ENCODE measurements around the gene CDH13.

The CDH13 gene

DNA sequence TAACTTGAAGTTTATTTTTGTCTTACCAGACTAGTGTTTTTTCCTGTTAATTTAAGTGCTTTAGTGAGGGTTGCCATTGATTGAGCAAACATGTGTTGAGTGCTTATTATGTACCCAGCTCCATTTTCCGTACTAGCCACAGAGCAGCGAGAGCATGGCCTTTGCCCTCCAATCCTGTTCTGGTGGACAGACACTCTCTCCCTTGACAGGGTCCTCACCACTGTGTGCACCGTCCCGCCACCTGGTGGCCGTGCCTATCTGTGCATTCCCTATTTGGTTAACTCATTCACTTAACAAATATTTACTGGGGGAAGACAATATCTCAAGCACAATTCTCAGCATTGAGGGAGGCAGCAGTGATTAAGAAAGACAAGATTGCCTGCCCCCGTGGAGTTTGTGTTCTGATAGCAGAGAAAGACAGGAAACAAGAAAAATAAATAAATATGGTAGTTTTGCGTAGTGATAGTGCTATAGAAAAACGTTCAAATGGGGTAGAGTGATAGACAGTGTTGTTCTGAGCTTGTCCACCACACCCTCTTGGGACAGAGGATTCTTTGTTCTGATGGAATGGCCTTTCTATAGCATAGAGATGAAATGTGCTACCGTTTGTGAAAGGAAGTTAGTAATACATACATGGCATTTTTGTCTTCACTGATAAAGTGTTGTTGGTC, 13.0 kb downstream of the CDH13 start:
- CTCF ChIA-PET = interaction anchor here (0.6 to 4.6 kb wide), 34 partner anchors 9 to 717 kb away, joined by 3 to 55 read pairs (median 4); partner anchors contain the start of gene CDH13
- TF ChIP-seq, protein P1, sequence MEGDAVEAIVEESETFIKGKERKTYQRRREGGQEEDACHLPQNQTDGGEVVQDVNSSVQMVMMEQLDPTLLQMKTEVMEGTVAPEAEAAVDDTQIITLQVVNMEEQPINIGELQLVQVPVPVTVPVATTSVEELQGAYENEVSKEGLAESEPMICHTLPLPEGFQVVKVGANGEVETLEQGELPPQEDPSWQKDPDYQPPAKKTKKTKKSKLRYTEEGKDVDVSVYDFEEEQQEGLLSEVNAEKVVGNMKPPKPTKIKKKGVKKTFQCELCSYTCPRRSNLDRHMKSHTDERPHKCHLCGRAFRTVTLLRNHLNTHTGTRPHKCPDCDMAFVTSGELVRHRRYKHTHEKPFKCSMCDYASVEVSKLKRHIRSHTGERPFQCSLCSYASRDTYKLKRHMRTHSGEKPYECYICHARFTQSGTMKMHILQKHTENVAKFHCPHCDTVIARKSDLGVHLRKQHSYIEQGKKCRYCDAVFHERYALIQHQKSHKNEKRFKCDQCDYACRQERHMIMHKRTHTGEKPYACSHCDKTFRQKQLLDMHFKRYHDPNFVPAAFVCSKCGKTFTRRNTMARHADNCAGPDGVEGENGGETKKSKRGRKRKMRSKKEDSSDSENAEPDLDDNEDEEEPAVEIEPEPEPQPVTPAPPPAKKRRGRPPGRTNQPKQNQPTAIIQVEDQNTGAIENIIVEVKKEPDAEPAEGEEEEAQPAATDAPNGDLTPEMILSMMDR (tag by site-specific recombination; IDR thresholded peaks at IDR 0.05) = peak; percentile 39; the same call in 1 of the 2 replicates
- no peak for TF ChIP-seq ZFP41 (tag by site-specific recombination; IDR thresholded peaks at IDR 0.05; ENCODE audit: borderline replicate concordance)
- no peak overlapping the region for H3K27ac ChIP-seq (ENCODE audit: extremely low read depth, low read depth, low read length)
- H3K4me3 ChIP-seq (ENCODE audit: low read depth, low read length) = no peak overlapping the region
- H3K4me1 ChIP-seq (ENCODE audit: control insufficient read depth, insufficient read depth, low read length) = no peaks in the 10 kb centered on the region
- no peaks in the 10 kb centered on the region for H3K9me3 ChIP-seq (ENCODE audit: control insufficient read depth, insufficient read depth, low read depth, low read length)
- no peaks in the 10 kb centered on the region for H3K36me3 ChIP-seq (ENCODE audit: control insufficient read depth in 2 of 2, insufficient read depth in 1 of 2, low read length in 2 of 2)
- POLR2A ChIA-PET = no interaction called here

DNA sequence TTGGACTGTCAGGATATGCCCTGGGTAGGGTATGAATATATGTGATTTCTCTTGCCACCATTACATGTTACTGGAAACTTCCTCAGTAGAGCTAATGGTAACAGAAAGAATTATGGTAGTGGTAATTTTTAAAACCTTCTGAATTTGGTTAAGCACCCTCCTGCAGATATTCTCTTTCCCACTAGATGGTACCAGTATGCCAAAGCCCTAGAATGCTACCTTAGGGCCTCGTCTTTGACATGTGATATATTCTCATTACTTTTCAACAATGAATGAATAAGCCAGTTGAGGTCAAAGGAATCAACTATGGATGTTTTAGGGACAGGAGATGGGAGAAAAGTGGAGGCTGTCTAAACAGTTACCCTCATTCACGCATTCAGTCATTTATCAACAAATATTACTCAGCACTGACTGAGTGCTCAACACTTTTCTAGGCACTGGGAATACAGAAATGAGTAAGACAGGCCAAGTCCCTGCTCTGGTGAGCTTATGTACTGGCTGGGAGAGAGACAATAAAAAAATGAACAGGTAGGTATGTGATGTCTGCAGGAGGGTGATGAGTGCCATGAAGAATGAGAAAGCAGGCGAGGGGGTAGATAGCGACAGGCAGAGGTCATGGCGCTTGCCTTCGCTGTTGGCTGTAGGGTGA, 14.7 kb downstream of the CDH13 start:
- no peak overlapping the region for H3K27ac ChIP-seq (ENCODE audit: extremely low read depth, low read depth, low read length)
- H3K4me1 ChIP-seq (ENCODE audit: control insufficient read depth, insufficient read depth, low read length) = no peaks in the 10 kb centered on the region
- H3K36me3 ChIP-seq (ENCODE audit: control insufficient read depth in 2 of 2, insufficient read depth in 1 of 2, low read length in 2 of 2) = no peaks in the 10 kb centered on the region
- TF ChIP-seq, protein P2, sequence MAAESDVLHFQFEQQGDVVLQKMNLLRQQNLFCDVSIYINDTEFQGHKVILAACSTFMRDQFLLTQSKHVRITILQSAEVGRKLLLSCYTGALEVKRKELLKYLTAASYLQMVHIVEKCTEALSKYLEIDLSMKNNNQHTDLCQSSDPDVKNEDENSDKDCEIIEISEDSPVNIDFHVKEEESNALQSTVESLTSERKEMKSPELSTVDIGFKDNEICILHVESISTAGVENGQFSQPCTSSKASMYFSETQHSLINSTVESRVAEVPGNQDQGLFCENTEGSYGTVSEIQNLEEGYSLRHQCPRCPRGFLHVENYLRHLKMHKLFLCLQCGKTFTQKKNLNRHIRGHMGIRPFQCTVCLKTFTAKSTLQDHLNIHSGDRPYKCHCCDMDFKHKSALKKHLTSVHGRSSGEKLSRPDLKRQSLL (tag by site-specific recombination; IDR thresholded peaks at IDR 0.05) = no peak
- no peak for TF ChIP-seq RBAK (tag by site-specific recombination; IDR thresholded peaks at IDR 0.05)
- TF ChIP-seq, protein P3, sequence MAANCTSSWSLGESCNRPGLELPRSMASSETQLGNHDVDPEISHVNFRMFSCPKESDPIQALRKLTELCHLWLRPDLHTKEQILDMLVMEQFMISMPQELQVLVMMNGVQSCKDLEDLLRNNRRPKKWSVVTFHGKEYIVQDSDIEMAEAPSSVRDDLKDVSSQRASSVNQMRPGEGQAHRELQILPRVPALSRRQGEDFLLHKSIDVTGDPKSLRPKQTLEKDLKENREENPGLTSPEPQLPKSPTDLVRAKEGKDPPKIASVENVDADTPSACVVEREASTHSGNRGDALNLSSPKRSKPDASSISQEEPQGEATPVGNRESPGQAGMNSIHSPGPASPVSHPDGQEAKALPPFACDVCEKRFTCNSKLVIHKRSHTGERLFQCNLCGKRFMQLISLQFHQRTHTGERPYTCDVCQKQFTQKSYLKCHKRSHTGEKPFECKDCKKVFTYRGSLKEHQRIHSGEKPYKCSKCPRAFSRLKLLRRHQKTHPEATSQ (tag by site-specific recombination; IDR thresholded peaks at IDR 0.05) = no peak
- TF ChIP-seq ZNF629 (tag by site-specific recombination; IDR thresholded peaks at IDR 0.05) = no peak
- TF ChIP-seq MZF1 (tag by site-specific recombination; IDR thresholded peaks at IDR 0.05; ENCODE audit: borderline replicate concordance) = no peak
- ChIA-PET CTCF (interaction anchor here (0.6 to 4.6 kb wide), 15 partner anchors 11 to 568 kb away, joined by 3 to 55 read pairs (median 5); partner anchors contain the start of gene CDH13), POLR2A (interaction anchor here (0.7 kb wide), 1 partner anchor 318 kb away, joined by 5 read pairs; no protein-coding TSS in a partner anchor)
- H3K9me3 ChIP-seq (ENCODE audit: control insufficient read depth, insufficient read depth, low read depth, low read length) = no peaks in the 10 kb centered on the region
- H3K4me3 ChIP-seq (ENCODE audit: low read depth, low read length) = no peak overlapping the region

DNA sequence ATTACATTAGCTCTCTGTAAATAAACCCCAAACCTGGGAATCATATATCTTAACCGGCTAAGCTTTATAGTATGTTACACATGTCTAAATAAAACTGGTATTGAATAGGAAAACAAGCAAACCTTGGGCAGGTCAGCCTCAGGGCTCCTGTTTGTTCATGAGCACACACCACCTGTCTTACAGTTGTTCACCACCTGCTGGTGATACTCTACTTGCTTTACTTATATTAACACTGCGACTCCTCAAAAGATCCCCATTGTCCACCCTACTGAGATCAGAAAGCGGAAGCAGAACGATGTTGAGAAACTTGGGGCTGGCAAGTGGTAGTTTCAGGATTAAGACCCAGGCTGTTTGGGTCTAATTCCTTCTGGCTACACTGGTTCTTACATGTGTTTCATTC, 16.4 kb downstream of the CDH13 start:
- Histone ChIP-seq H3K4me3 (ENCODE audit: low read depth, low read length) (no peak overlapping the region), H3K9me3 (ENCODE audit: control insufficient read depth, insufficient read depth, low read depth, low read length) (no peaks in the 10 kb centered on the region), H3K4me1 (ENCODE audit: control insufficient read depth, insufficient read depth, low read length) (no peaks in the 10 kb centered on the region), H3K27ac (ENCODE audit: extremely low read depth, low read depth, low read length) (no peak overlapping the region), H3K36me3 (ENCODE audit: control insufficient read depth in 2 of 2, insufficient read depth in 1 of 2, low read length in 2 of 2) (no peaks in the 10 kb centered on the region)
- ChIA-PET CTCF (interaction anchor here (0.7 to 4.6 kb wide), 2 partner anchors 10 to 575 kb away, joined by 3 to 55 read pairs; no protein-coding TSS in a partner anchor), POLR2A (no interaction called here)
- TF ChIP-seq, protein P4, sequence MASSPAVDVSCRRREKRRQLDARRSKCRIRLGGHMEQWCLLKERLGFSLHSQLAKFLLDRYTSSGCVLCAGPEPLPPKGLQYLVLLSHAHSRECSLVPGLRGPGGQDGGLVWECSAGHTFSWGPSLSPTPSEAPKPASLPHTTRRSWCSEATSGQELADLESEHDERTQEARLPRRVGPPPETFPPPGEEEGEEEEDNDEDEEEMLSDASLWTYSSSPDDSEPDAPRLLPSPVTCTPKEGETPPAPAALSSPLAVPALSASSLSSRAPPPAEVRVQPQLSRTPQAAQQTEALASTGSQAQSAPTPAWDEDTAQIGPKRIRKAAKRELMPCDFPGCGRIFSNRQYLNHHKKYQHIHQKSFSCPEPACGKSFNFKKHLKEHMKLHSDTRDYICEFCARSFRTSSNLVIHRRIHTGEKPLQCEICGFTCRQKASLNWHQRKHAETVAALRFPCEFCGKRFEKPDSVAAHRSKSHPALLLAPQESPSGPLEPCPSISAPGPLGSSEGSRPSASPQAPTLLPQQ (tag by site-specific recombination; IDR thresholded peaks at IDR 0.05) = no peak
- TF ChIP-seq ZXDB (tag by site-specific recombination; IDR thresholded peaks at IDR 0.05) (no peak), ZNF354C (tag by site-specific recombination; IDR thresholded peaks at IDR 0.05; ENCODE audit: borderline replicate concordance, low read depth) (no peak), IKZF3 (tag by site-specific recombination; IDR thresholded peaks at IDR 0.05) (no peak), ZNF341 (tag by site-specific recombination; IDR thresholded peaks at IDR 0.05; ENCODE audit: low read depth) (no peak), ZNF549 (tag by site-specific recombination; IDR thresholded peaks at IDR 0.05) (no peak), BCL11A (tag by site-specific recombination; IDR thresholded peaks at IDR 0.05; ENCODE audit: low read depth) (no peak), TCF7L2 (IDR thresholded peaks at IDR 0.05; ENCODE audit: borderline replicate concordance, low read depth, low read length) (no peak), ZNF175 (tag by site-specific recombination; IDR thresholded peaks at IDR 0.05) (no peak), YY1 (tag by site-specific recombination; IDR thresholded peaks at IDR 0.05) (no peak), ZNF701 (tag by site-specific recombination; IDR thresholded peaks at IDR 0.05) (no peak)
- TF ChIP-seq, protein P5, sequence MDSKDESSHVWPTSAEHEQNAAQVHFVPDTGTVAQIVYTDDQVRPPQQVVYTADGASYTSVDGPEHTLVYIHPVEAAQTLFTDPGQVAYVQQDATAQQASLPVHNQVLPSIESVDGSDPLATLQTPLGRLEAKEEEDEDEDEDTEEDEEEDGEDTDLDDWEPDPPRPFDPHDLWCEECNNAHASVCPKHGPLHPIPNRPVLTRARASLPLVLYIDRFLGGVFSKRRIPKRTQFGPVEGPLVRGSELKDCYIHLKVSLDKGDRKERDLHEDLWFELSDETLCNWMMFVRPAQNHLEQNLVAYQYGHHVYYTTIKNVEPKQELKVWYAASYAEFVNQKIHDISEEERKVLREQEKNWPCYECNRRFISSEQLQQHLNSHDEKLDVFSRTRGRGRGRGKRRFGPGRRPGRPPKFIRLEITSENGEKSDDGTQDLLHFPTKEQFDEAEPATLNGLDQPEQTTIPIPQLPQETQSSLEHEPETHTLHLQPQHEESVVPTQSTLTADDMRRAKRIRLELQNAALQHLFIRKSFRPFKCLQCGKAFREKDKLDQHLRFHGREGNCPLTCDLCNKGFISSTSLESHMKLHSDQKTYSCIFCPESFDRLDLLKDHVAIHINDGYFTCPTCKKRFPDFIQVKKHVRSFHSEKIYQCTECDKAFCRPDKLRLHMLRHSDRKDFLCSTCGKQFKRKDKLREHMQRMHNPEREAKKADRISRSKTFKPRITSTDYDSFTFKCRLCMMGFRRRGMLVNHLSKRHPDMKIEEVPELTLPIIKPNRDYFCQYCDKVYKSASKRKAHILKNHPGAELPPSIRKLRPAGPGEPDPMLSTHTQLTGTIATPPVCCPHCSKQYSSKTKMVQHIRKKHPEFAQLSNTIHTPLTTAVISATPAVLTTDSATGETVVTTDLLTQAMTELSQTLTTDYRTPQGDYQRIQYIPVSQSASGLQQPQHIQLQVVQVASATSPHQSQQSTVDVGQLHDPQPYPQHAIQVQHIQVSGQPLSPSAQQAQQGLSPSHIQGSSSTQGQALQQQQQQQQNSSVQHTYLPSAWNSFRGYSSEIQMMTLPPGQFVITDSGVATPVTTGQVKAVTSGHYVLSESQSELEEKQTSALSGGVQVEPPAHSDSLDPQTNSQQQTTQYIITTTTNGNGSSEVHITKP (tag by site-specific recombination; IDR thresholded peaks at IDR 0.05) = no peak

Data from HEK293 (cell line).